ENCODE data around the gene COL15A1.

Gene COL15A1

DNA sequence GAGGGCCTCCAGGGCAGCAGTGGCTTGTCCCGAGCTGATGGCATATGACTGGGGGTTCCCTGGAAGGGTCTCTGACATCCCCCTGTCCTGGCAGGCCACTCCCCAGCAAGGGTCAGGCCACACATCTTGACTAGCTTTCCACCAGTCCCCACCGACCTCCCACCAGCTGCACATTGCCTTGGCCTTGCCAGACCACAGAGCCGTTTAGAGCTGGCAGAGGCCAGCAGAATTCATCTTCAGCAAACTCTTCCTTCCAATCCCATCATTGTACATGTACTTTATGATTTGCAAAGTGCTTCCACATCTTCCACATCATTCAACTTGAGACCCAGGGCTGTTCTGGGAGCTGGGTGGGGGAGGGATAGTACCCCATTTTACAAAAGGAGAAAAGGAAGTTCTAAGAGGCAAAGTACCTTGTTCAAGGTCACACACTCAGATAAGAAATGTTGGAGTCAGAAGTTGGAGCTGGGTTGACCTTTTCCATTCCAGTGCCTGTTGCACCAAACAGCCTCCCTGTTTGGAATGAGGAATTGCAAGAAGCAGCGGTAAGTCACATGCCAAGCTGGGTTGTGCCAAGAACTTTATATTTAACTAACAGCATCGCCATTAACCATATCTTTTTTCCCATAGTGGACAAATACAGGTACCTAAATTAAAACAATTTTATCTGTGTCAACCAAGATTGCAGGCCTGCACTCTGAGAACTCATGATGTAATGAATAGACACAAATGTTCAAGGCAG lies 25.8 kb upstream of the COL15A1 start:
- DNase-seq, result no peak

DNA sequence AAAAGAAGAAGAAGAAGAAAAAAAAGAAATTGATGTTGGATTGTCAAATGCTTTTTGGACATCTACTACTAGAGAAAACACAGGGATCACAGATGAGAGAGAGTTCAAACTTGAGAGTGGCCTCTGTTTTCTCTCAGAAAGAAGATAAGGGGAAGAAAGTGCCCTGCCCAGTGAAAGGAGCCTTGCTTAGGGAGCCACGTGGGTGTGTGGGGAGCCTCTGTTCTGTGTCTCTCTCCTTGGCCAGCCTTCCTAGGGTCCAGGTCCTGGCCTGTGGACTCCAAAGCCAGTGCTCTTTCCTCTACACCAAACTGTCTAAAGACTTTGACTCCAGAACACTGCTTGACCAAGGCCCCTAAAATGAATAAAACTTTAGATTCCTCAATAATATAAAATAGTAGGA lies 22.0 kb upstream of the COL15A1 start:
- DNase-seq, result no peak

DNA sequence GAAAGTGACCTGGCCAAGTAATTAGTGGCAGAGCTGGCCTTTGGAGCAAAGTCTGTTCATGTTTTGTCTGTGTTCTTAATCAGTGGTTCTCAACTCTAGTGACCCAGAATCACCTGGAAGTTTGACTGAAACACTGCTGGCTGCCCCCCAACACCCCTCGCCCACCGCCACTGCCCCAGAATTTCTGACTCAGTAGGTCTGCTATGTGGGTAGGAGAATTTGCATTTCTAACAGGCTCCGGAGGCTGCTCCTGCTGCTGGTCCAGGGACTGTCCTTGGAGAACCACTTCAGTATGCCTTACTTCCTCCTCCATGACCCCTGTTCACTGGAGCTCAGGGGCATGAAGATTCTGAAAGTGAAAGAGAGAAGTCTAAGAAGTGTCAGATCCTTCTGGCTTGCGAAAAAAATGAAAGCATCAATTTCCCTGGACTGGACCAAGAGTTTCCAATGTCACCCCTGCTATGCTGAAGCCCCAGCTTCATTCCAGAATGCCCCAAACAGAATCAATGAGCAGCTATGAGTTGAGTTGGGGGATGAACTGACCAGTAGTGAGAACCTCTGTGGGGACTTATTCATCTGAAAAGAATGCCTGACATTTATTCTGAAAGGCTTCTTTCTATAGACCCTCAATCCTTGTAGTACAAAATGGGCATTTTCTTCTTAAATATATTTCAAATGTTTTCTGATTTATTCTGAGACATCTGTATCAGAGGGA lies 20.8 kb upstream of the COL15A1 start:
- no peak for DNase-seq

DNA sequence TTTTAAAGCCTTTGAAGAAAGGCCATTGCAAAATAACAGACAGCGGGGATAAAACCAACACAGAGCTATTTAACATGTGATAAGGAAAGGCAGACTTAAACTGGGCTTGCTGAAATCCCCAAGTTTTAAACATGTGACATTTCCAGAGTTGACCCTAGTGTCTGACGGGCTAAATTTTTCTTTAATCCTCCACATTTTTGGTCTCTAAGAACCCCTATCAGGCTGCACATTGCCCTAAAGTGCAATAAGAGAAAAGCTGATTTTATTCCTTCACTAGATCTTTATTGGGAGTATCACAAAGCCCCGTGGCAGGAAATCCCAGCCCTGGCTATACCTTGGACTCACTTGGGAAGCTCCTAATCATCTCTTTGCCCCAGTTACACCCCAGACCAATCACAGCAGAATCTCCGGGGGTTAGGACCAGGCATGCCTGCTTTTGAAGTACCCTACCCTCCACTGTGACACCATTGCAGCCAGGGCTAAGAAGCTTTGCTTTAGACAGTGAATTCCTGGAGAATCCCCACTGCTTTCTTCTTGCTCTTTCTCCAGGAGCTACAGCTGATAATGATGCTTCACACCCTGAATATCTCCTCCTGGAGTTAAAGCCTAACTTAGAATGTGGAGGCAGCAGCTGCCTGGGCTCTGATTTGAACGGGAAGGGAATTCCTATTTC lies 20.1 kb upstream of the COL15A1 start:
- DNase-seq, result no peak

DNA sequence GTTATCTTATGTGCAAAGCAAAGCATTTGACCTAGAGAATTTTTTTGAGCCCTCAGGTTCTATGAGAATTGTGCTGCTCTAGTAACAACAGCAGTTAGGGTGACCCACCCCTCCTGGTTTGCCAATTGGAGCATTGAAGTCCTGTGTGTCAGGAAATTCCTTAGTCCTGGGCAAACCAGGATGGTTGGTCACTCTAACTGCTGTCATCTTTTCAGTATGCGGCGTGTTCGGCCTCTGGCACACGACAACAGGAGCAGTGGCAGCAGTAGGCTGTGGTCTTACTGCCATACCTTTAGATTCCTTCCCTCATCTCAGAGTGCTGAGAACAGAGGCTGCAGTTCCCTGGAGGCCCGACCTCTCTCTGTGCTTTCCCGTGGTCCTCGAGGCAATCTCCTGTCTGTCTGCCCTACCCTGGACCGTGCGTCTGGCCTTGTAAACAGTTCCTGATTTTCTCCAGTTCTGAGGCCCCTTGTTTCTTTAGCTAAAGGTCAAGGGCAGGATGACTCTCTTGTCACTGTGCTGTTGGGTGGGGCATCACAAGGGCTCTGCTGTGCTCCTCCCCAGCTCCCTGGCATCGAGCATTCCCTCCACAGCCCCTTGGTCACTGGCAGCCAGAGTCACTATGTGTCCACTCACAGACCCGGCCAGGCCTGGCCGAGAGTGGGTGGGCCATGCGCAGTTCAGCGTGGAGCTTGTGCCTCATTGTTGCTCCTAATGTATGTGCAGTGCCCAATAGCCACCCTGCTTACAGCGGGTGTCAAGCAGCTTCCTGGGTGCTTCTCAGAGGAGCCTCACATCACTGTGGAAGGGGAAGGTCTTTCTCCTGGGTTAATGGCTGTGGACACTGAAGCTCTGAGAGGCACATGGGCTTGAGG lies 18.5 kb upstream of the COL15A1 start:
- DNase-seq, result no peak

DNA sequence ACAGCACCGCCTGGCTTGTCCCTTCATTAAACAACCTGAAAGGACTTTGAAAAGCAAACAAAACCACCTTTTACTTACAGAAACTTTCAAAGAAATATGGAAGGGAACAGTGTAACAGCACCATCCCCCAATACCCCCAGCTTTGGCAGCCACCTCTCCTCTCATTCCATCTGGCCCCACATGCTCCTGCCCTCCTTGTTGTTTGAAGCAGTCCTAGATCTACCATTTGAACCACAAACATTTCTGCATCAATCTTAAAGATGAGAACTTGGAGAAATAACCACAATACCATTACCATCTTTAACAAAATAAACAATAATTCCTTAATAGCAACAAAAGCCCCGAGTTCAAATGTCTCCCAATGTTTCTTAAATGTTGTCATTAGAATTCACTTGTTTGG lies 17.8 kb upstream of the COL15A1 start:
- no peak for DNase-seq

DNA sequence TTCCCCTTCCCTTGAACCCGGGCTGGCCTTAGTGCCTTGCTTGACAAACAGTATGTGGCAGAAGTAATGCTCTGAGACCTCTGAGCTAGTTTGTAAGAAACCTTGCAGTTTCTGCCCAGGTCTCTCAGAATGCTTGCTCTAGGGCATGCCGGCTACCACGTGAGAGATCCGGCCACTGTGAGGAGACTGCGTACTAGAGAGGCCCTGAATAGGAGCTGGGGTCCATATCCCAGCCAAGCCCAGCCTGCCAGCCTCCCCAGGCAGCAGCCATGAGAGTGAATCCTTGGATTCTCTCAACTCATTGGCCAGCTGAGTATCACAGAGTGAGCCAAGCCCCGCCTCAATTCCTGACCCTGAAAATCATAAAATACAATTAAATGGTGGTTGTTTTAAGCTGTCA lies 16.0 kb upstream of the COL15A1 start:
- DNase-seq, result no peak

DNA sequence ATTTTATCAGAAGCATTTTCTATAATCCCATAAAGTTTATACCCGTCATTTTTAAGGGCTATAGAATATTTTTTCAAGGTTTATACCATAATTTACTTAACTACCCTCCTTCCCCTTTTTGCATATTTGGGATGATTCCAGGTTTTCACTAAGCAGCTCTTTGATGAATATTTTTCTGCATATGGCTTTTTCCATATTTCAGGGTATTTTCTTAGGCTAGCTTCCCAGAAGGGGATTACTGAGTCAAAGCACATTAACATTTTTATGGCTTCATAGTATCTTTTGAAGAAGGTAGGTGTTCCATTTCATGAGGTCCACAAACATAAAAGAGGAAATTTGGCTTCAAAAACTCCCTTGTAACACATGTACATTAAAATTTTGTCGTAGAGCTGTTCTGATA lies 14.6 kb upstream of the COL15A1 start:
- DNase-seq, result no peak

DNA sequence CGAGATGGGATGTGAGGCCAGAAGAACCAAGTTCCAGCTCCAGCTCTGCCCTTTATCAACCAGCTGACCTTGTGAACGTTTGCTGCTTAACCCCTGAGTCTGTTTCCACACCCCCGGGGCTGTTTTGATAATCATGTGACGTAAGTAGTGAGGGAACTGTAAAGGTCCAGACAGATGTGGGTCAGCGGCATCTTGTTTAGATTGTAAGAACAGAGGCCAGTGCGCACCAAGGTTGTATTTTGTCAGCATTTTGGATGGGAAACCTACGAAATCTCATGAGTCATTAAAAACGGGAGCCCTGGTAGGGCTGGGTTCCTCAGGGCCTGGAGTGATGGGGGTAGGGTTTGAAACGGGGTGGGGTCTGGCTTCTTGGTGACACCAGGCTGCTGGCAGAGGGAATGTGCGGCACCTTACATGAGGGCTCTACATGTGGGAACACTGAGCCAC lies 13.8 kb upstream of the COL15A1 start:
- DNase-seq, result no peak

DNA sequence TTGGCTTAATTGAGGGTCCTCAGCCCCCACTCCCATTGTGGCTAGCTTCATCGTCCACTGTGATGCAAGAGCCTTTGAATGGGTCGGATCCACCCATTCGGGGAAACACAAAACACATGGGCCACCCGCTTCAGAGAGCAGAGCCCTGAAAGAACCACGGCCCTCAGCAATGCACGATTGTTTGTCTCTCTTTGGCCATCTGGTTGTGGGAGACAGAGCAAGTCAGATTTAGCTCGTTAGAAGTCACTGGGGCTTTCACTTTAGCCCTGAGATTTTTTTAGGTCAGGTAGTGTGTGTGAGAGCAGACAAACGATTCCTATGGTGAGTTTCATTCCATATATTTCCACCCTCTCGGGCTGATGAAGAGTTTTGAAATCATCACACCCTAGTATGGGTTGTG lies 12.9 kb upstream of the COL15A1 start:
- no peak for DNase-seq

DNA sequence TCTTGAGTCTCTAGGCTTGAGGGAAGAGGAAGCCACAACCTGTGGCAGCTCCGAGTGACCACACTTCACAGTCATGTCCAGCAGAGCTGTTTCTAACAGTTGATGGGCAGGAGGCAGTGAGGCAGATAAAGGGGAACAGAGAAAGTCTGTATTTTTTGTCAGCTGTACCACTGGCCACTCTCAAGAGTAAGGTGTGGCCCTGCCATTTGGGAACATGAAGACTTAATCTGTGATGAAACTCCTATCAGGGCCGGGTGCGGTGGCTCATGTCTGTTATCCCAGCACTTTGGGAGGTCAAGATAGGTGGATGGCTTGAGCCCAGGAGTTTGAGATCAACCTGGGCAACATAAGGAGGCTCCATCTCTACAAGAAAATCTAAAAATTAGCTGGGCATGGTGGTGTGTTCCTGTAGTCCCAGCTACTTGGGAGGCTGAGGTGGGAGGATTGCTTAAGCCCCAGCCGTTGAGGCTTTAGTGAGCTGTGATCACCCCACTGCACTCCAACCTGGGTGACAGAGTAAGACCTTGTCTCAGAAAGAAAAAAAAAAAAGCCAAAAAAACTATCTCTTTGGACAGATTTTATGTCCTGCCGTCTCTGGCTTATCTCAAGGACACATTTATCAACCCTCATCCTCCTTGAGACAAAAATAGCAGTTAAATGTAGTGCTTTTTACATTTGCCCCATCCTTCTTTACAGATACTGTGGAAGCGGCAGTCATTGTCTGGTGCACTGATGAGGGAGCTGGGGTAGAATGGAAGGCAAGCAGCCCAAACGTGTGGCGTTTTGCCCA lies 11.9 kb upstream of the COL15A1 start:
- DNase-seq, result no peak

DNA sequence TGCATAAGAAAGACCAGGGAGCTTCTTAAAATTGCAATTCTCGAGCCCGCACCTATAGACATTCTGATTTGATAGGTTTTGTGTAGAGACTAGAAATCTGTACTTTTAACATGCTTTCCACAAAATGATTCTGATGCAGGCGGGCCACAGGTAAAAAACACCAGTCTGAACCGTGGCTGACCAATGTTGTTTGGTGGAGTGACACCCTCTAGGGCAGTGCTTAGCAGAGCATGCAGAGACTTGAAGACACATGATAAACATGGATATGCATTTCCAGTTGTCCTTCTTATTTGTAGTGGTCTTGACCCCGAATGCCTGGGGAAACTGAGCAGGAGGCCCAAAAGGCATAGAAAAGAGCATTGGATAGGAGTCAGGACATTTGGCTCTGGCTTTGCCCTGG lies 10.5 kb upstream of the COL15A1 start:
- no peak for DNase-seq

DNA sequence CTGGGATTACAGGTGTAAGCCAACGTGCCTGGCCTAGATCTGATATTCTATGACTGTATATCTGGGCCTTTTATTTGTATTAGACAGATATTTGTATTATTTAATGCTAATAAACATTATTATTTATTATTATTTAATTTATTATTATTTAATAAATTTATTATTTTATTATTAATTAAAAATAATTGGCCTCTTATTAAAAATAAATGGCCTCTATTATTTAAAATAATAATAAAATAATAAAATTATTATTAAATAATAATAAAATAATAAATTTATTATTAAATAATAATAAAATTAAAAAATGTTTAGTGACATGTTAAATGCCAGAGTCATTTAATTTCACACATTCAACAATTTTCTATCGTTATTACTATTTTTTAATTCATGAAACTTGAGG lies 9.8 kb upstream of the COL15A1 start:
- DNase-seq, result no peak

DNA sequence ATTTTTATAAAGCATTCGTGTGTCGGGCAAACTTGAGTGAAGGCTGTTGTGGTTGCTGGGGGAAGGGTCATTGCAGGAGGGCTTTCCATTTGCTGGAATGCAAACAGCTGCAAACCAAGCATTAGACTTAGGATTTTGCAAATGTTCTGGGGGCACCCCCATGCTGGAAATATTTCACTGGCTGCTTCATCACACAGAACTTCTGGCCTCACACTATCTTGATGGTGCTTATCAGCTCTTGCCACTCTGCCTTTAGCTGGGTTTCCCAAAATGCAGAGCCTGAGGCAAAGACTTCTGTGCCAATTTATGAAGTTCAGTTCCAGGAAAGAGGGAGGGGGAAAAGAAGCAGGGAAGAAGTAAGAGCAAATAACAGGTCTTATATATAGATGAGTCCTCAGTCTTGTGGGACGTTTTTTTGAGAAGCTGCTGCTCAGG lies 8.6 kb upstream of the COL15A1 start:
- no peak for DNase-seq

DNA sequence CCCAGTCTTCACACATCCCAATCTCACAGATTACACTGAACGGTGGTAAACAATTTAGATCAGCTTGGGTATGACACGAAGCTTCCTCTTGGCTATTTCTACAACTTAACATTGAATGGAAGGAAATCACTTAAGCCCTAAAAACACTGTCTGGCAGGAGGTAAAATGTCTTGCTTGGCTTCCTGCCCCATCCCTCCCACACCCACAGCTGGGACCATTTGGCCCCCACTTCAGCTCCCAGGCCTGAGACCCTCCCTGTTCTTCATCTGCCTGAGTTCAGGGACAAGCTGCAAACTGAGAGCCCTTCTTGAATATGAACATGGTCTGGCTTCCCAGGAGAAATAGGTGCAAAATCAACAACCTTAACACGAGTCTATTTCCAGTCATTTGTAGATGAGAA lies 3.4 kb upstream of the COL15A1 start:
- no peak for DNase-seq

DNA sequence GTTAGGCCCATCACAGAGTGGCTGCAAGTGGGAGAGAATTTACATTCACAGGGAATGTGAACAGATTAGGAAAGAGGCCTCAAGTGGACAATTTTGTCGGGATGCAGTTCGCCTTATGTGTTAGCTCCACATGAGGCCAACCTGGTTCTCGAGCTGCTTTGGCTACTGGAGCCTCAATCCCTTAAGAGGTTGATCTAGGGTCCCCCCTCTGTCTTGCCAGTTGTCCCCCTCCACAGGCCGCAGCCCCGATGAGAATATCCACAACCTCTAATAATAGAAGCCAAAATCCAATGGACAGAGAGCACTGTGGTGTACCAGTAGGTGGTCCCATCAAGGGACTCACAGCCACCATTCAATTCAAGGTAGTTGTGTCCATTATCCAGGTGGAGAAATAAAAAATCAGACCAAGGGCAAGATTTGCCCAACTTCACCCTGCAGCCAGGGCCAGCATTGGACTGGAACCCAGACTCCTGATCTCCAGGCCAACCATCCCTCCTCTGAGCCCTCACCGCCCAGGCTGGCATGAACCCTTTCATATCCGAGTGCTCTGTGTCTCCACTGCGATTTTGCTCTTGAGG lies 1.7 kb upstream of the COL15A1 start:
- DNase-seq, result no peak

DNA sequence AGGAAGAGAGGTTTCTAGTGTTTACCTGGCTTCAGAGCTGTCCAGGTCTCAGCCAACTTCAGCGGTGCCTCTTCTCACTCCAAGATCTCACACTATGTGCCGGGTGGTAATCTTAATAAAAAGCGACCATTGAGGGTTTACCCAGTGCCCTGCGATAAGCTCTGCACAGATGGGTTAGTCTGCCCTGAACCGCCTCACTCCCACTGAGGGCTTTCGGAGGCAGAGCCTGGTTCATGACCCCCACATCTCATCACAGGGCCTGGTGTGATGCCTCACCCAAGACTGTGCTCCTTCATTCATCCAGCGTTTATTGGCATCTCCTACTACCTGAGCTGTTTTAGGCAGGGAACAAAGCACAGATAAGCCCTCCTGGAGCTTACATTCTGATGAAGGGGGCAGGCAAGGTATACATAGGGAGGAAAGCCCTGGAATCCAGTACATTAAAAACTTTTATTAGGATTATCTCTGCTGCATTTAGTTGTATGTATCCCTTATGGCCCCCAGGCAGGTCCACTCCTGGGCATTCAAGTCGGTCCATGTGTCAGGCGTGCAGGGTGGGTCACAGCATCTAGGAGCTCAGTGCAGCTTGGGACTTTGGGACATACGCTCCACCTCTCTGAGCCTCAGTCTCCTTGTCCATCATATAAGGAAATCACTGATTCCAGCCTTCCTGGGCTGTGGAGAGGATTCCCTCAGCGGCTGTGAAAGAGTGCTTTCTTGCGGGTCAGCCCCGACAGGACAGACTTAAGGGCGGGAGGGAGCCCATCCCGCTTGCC lies 613 bp upstream of the COL15A1 start:
- DNase-seq, result no peak

DNA sequence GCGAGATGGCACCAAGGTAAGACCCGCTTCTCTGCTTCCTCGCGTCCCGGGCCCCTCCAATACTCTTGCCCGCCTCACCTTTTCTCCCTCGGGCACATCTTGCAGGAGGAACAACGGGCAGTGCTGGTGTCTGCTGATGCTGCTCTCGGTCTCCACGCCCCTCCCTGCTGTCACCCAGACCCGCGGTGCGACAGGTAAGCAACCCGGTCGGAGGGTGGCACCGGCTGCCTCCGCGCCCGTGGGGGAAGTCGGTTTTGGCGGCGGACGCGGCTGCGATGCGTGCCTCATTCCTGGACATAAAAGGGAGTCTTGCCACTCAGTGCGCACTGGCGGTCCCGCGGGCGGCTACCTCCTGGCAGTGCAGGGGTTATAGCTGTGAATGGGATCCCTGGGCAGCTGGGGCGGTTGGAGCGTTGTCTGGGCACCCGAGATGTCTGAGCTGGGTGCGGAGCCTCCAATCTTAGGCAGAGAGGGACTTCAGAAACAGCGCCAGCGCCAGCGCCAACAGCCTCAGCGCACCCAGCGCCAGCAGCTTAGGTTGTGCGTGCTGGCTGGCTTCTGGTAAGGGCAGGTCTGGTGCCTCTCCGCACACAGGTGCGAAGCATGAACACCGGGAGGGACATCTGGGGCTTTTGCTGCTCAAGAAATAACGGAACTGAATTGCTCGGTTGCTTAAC lies 488 bp downstream of the COL15A1 start:
- no peak for DNase-seq

DNA sequence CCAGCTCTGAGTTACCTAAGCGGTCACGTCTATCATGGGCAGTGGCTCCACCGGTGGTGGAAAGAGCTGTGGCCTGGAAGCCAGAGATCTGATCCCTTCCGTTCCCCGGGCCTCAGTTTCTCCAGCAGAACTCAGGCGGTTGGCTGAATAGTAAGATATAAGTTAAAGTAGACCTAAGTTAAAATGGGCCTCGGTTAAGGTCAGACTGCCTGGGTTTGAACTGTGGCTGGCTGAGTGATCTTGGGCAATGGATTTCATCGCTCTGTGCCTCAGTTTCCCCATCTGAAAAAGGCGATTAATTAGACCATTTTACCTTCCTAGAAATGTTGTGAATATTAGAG lies 997 bp downstream of the COL15A1 start:
- DNase-seq, result no peak

DNA sequence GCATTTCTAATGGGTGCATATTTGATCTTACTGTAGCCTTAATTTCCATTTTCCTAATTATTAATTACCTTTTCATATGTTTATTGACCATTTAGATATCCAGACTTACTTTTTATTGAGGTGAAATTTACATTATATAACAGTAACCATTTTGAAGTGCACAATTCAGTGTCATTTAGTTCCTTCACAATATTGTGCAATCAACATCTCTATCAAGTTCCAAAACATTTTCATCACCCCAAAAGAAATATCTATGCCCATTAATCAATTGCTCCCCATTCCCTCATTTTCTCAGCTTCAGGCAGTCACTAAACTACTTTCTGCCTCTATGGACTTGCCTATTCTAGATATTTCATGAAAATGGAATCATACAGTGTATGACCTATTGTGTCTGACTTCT lies 5.9 kb downstream of the COL15A1 start:
- no peak for DNase-seq
